Stimulated activated CD4-positive, alpha-beta T cell treated with anti-CD3 and anti-CD28 coated beads, Interleukin-12 subunit alpha, Interleukin-12 subunit beta, amount 100 ng/mL, for 48 hours (primary cell): ENCODE results near the gene FAM186B.

Experiments
- DNase-seq, 3 donors: peaks; one replicate each; pipeline ENCODE4 v3.0.0-alpha.2; 2020; ENCODE audit warnings: low read depth in 2 of 3, low spot score in 1 of 3

Gene FAM186B

DNA sequence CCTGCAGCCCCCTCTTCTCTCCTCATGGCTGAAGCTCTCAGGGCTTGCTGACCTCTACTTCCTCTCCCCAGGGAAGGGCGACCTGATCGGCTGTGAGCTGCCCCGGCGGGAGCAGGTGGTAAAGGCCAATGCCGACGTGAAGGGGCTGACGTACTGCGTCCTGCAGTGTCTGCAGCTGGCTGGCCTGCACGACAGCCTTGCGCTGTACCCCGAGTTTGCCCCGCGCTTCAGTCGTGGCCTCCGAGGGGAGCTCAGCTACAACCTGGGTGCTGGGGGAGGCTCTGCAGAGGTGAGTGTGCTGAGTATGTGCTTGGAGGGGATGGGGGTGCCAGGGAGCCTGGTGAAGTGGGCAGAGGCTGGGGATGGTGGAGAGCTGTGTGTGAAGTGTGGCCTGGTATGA, 51.2 kb downstream of the FAM186B start:
- DNase-seq = no peak

DNA sequence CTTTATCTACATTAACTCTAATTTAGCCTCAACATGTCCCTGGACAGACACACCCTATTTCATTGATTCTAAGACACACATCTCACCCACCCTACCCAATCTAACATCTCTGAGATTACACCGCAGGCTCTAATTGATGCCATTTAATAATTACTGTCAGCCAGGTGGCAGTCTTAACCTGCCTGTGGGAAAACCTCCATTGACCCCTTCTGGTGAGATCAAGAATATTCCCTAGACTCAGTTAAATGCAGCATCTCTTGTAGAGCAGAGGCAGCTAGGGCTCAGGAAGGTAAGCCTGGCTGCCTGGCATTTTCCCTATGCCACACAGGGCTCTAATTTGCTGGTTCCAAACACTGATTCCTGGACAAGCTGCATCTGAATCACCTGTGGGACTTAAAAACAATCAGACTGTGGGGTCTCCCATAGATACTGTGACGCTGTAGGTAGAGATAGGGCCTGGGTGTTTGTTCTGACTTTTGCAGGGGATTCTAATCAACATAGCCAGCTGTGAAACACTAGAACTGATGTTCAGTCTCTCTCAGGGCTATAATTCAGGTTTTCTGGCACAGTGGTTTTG, 51.8 kb downstream of the FAM186B start:
- no peak for DNase-seq

DNA sequence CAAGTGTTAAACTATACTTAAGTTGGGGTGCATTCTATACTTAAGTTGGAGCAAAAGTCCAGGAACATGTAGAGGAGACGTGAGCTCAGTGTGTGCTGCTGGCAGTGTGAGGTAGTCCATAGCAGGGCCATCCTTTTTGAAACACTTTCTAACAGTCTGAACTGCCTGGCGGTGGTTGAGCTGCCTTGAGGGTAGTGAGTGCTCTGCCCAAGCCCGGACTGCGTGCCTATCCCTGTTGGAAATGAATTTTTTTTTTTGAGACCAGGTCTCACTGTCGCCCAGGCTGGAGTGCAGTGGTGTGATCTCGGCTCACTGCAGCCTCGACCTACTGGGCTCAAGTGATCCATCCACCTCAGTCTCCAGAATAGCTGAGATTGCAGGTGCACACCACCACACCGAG, 52.5 kb downstream of the FAM186B start:
- no peak for DNase-seq

DNA sequence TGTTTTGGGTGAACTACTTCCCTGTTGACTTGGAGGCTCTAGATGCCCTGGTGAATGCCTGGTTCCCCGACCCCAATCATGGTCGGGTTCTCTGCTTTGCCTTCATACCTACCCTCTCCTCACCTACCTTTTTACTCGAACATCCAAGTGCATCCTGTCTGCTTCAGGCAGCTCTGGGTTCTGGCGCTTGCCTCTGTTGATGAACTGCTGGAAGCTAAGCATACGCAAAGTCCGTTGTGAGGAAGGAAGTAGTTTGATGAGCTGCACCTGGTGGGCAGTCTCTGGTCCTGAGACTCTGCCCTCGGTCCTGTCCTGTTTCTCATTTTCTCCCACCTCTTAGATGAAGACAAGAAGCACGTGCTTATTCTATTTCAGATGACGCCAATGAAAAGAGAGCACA, 53.0 kb downstream of the FAM186B start:
- DNase-seq = no peak

DNA sequence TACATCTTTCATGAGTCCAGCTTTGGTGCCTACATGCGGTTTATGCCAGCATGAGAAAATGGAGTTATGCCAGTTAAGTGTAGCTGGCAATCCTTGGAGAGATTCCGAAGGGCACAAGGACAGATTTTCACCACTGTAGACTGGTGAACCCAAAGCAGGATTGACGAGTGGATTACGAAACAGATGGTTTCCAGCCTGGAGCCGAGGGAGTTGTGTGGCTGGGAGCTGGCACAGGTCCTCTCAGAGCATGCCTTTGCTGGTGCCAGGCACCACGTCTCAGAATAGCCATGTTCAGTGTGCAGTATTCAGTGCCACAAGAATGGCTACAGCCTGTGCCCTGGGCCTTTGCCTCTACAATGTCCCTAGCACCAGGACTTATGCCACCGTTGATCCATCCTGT, 53.4 kb downstream of the FAM186B start:
- DNase-seq = no peak

DNA sequence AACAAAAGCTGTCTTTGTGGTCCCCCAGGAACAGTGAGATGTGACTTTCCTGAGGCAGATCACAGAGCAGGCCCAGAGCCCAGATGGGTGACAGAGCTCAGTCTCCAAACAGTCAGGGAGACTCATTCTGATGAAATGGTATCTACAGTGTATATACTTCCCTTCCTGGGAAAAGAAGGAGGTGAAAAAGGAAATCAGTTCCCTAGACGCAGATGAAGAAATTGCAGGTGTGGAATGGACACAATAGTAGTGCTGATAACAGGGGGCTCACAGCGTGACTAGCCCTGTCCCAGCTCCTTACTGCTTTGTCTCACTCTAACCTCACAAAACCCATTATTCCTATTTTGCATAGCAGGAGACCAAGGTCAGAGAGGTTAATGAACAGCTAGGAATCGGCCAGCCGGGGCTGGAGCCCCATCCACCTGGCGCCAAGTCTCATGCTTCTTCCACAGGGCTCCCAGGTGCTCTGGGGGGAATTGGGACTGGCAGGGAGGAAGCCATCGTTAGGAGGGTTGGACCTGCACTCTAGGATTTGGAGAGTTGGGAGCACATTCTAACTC, 54.7 kb downstream of the FAM186B start:
- DNase-seq = no peak

DNA sequence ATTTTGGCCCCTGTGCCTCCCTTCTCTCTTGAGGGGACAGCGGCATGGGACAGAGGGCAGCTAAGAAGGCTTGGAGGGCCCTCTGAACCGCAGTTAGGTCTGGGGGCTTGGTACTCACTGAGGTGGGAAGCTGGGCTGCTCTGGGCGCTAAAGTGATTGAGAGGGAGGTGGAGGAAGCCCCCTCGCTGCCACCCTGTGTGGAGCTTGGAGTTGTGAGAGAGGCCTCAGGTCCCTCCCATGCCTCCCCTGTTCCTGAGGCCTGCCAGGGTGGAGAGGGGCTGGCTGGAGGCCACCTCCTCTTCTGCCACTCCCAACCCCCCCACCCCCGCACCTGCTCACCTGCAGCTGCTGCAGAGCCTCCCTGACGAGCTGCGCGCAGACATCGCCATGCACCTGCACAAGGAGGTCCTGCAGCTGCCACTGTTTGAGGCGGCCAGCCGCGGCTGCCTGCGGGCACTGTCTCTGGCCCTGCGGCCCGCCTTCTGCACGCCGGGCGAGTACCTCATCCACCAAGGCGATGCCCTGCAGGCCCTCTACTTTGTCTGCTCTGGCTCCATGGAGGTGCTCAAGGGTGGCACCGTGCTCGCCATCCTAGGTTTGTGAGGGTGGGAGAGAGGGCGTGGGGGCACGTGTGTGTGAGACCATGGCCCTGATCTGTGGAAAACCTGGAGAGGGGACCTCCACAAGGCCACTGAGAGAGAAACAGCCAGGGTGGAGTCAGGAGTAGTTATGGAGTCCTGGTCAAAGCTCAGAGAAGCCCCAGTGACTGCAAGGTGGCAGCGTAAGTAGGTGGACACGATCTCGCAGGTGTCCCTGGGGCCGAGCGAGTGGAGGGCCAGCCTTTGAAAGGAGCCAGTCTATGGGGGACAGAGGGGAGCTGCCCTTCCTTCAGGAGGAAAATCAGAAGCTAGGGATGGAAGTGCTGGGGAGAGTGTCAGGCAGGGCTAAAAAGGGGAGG, 55.4 kb downstream of the FAM186B start:
- DNase-seq = no peak

DNA sequence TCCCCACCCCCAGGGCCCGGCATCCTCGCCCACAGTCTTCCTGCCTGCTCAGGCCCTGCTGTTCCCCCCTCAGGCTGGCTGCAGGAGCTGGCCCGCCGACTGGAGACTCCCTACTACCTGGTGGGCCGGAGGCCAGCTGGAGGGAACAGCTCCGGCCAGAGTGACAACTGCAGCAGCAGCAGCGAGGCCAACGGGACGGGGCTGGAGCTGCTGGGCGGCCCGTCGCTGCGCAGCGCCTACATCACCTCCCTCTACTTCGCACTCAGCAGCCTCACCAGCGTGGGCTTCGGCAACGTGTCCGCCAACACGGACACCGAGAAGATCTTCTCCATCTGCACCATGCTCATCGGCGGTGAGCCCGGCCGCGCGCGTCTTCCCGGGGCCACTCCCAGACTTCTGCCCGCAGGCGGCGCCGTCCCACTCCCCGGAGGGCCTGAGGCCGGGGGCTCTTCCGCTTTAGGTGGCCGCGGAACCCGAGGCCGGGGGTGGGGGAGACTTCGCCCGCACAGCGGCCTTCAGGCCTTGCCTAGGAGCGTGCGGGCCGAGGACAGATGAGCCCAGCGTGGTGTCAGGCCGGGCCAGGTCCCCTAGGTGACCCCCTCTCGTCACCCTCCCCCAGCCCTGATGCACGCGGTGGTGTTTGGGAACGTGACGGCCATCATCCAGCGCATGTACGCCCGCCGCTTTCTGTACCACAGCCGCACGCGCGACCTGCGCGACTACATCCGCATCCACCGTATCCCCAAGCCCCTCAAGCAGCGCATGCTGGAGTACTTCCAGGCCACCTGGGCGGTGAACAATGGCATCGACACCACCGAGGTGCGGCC, 56.4 kb downstream of the FAM186B start:
- DNase-seq = peak in 1 of 3 donors; percentile 27

DNA sequence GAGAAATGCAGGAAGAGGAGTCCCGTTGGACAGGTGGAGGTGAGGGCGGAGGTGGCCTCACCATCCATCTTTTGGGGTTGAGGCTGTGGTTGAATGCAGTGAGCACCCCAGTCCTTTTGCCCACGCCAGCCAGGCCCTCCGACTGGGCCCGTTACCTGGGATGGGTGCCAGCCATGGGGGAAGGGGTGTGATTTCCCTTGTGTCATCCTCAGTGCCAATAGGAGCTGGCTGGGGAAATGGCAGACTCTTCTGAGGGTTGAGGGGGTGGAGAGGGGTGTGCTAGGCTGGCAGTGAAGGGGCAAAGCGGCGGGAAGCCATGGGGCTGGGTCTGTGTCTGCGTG, 57.0 kb downstream of the FAM186B start:
- DNase-seq = no peak

DNA sequence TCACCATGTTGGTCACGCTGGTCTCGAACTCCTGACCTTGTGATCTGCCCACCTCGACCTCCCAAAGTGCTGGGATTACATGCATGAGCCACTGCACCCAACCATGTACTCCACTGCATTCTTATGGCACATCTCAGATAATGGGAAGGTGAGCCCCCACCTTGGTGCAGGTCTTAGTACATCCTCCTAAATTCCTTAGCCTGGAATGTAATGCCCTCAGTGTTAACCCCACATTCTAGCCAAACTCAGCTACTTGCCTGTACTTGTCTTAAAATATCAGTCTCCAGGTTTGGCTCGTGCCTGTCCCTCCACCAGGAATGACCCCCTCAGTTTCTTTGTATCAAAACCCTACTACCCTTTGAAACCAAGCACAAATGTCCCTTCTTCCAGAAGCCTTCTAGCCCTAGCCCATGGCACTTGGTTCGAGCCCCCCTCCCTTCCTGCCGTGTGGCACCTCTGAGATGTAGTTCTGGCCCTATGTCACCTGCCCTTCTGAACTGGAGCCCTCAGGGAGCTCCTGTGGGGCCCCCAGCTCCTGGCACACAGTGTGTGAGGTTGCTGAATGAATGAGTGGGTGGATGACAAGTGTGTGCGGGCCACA, 58.2 kb downstream of the FAM186B start:
- no peak for DNase-seq

DNA sequence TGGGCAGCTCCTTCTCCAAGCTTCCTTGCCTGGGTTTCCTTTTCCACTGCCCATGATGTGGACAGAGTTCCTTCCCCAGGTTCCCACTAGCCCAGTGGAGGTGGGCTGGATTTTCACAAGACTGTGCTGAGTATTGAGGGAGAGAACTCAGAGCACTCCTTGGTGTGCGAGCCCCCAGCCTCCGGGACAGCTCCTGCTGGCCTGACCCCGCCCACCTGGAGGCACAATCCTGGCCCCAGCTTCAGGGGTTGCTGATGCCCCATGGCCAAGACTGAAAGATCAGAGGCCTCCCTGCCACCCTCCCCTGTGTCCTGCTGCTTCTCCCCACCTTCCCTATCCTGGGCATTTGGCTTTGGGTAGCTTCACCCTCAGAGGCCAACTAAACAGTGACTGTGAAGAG, 59.0 kb downstream of the FAM186B start:
- no peak for DNase-seq

DNA sequence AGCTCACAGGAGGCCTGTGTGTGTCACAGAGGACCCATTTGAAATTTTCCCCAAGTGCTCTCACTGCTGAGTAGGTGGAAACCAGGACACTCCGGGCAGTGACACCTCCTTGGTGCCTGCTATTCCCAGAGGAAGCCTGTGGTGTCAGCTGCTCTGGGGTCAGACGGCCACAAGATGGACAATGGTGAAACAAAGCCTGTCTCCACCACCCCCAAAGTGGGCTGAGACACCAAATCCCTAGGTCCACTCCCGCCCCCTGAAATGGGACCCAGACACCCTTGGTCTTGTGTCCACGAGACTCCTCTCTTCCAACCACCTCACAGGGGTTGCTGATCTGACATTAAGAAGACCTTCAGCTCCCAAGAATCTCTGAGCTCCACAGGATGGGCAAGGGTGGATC, 59.6 kb downstream of the FAM186B start:
- no peak for DNase-seq

DNA sequence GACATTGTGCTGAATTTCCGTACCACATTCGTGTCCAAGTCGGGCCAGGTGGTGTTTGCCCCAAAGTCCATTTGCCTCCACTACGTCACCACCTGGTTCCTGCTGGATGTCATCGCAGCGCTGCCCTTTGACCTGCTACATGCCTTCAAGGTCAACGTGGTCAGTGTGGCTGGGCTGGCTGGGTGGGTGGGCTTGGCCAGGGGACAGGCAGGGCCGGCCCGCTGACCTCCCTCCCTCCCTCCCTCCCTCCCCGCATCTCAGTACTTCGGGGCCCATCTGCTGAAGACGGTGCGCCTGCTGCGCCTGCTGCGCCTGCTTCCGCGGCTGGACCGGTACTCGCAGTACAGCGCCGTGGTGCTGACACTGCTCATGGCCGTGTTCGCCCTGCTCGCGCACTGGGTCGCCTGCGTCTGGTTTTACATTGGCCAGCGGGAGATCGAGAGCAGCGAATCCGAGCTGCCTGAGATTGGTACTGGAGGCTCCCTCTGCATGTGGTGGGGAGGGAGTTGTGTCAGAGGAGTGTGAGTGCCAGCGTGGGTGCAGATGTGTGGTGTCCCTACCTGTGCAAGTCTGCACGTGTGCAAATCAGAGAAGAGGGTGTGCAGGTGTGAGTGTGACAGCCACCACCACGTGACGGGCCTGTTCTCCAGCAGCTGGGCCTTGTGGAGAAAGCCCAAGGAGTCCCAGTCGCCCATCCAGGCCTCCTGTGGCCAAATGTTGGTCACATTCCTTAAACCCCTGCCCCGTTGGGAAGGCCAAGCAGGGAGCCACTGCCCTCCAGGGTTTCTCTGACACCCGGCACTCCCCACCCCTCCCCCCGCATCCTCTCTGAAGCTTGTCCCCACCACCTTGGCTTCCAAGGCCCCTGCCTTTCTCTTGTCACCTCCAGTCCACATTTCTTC, 61.3 kb downstream of the FAM186B start:
- no peak for DNase-seq

DNA sequence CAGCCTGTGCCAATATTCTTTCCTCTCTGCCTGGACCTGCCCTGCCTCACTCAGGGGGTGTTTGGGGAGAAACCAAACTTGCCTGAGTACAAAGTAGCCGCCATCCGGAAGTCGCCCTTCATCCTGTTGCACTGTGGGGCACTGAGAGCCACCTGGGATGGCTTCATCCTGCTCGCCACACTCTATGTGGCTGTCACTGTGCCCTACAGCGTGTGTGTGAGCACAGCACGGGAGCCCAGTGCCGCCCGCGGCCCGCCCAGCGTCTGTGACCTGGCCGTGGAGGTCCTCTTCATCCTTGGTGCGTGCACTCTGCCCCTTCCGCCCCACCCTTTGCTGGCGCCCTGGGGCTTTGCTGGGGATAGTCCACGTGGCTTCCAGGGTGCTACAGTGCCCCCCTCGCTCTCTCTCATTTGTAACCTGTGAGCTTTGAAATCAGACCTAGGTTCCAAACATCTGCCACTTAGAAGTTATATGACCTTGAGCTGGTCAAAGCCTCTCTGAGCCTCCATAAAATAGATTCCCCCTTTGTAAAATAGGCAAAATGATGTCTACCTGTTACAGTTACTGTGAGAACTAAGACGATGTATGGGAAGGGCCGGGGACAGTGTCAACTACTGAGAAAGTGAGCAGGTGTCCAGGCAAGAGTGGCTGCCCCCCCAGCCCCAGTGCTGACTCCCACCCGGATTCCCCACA, 62.1 kb downstream of the FAM186B start:
- no peak for DNase-seq

DNA sequence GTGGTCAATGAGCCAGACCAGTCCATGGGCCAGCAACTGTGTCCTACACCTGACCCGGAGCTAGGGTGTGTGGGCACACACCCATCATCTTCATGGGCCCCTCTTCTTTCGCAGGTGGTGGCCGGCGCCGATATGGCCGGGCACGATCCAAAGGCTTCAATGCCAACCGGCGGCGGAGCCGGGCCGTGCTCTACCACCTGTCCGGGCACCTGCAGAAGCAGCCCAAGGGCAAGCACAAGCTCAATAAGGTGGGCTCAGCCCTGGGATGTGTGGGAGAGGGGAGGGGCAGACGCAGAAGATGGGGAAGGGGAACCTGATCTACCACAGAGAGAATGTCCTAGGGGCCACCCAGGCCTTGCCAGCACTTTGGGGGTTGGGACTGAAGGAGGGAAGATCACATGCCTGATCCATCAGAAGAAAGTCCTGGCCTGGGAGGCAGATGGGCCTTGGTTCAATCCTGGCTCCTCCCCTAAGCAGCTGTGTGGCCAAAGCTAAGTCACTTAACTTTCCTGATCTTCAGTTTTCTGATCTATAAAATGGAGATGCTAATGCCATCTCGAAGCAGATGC, 62.8 kb downstream of the FAM186B start:
- no peak for DNase-seq

DNA sequence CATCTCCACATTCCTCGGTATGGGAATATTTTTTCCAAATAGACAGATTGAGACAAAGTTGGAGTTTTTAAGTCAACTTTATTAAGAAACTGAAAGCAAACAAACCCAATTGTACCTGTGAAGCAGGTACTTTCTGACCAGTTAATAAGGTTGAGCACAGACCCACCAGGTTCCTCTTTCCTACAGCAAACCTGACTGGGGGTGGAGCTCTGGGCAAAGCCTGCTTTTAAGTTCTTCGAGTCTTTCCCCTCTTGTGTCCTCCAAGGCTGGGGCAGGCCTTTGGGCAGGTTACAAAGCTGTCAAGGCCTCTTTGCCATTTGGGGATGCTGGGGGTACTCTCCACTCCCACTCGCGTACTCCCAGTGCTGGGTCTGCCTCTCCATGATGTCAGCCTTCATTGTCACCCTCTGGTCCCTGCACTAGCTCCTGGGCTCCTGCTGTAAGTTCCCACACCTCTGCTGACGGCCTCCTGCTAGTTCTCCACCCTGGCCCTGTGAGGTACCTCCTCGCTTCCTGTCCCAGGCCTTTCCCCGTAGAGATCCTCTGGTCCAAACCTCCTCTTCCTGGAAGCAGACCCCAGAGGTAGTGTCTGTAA, 63.4 kb downstream of the FAM186B start:
- DNase-seq = no peak

DNA sequence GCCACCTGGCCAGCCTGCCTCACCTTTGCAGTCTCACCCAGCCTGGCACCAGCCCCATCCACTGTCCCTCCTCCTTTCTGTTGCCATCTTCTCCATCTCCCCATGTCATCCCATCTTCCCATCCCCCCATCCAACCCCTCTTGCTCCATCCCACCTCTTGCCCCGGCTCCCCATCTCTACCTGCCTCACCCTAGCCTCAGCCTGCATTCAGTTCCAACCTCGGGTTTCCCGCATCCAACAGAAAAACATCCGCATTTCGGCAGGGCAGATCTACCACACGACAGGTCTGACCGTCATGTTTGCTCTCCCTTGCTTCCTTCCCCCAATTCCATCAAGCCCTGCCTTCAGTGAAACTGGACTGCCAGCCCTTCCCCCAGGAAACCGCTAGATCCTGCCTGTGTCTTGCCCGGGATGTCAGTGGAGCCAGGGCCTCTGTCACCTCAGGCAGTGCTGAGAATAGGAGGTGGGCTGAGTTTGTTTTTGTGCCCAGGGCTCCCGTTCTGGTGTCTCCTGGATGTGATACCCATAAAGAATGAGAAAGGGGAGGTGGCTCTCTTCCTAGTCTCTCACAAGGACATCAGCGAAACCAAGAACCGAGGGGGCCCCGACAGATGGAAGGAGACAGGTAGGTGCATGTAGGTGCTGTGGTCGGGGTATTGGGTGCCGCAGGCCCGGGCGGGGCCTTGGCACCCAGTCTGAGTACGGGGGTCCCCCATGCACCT, 64.1 kb downstream of the FAM186B start:
- no peak for DNase-seq
